AG09319 (cell line): ENCODE data around the gene HS3ST3A1.
"Not testable (repeated sequence)": the region's sequence is repeated elsewhere in the genome, so short reads cannot be mapped to it uniquely, and the experiment has no call there.

ENCODE experiments used
- DNase-seq: peaks from one replicate; pipeline ENCODE4 v3.0.0-alpha.2; 2010; ENCODE audit warnings: low read depth; ENCODE audit errors: extremely low read depth
- CTCF ChIP-seq: IDR thresholded peaks from 2 replicates; pipeline ENCODE4 v1.5.1; 2011; ENCODE audit warnings: low read depth, mild to moderate bottlenecking, inconsistent platforms, low read length, moderate library complexity

HS3ST3A1 gene

GRCh38 chr17:13508896-13509295 is 92.8 kb downstream of the HS3ST3A1 start:
- DNase-seq = no peak

GRCh38 chr17:13503526-13503925 is 98.2 kb downstream of the HS3ST3A1 start:
- TF ChIP-seq CTCF = no peak

More at GRCh38 chr17:13508896-13509295, 92.8 kb downstream of the HS3ST3A1 start:
- TF ChIP-seq CTCF = no peak

GRCh38 chr17:13502263-13502662 is 99.5 kb downstream of the HS3ST3A1 start:
- DNase-seq = no peak
- TF ChIP-seq CTCF = no peak

More at GRCh38 chr17:13503526-13503925, 98.2 kb downstream of the HS3ST3A1 start:
- no peak for DNase-seq

- DNase-seq = no peak
- no peak for TF ChIP-seq CTCF
Observed at GRCh38 chr17:13500947-13501346, 100.8 kb downstream of the HS3ST3A1 start.

GRCh38 chr17:13498184-13498583 is 103.5 kb downstream of the HS3ST3A1 start:
- TF ChIP-seq CTCF = no peak
- DNase-seq = no peak

GRCh38 chr17:13496553-13497056 is 105.1 kb downstream of the HS3ST3A1 start:
- not testable (repeated sequence) for DNase-seq

GRCh38 chr17:13495423-13495822 is 106.3 kb downstream of the HS3ST3A1 start:
- DNase-seq = no peak
- TF ChIP-seq CTCF = no peak

- DNase-seq = no peak
- no peak for TF ChIP-seq CTCF
Observed at GRCh38 chr17:13492737-13493122, 109.0 kb downstream of the HS3ST3A1 start.
